Loucy (cell line): Measurements from ENCODE around the gene ADAMTS12.

Experiments used
- H2AFZ ChIP-seq: fragments of 200-600 bp; sonication (generic); 2 replicates; pipeline ENCODE4 v1.6.0; 2016; ENCODE audit warnings: antibody characterized with exemption, mild to moderate bottlenecking, low read length, moderate library complexity
- H3F3A ChIP-seq: fragments of 200-600 bp; 2 replicates; pipeline ENCODE4 v1.6.0; 2016; ENCODE audit warnings: antibody characterized with exemption, low read depth, mild to moderate bottlenecking
- H3K27me3 ChIP-seq: fragments of 200-600 bp; sonication (generic); 2 replicates; pipeline ENCODE4 v1.6.1; 2014; ENCODE audit warnings: low read length, mild to moderate bottlenecking; ENCODE audit not compliant: insufficient read depth, poor library complexity, severe bottlenecking
- H3K36me3 ChIP-seq: fragments of 200-600 bp; sonication (generic); 2 replicates; pipeline ENCODE4 v1.6.1; 2016; ENCODE audit warnings: low read length; ENCODE audit not compliant: insufficient read depth
- H3K4me1 ChIP-seq: fragments of 200-600 bp; sonication (generic); 2 replicates; pipeline ENCODE4 v1.5.1; 2014; ENCODE audit warnings: low read length, mild to moderate bottlenecking; ENCODE audit not compliant: insufficient read depth, poor library complexity, severe bottlenecking
- H3K4me2 ChIP-seq: fragments of 200-600 bp; sonication (generic); 2 replicates; pipeline ENCODE4 v1.6.0; 2014; ENCODE audit warnings: antibody characterized with exemption, low read length, low read depth, mild to moderate bottlenecking; ENCODE audit not compliant: poor library complexity, severe bottlenecking
- H3K4me3 ChIP-seq: fragments of 200-600 bp; sonication (generic); 2 replicates; pipeline ENCODE4 v1.5.1; 2014; ENCODE audit warnings: low read length, mild to moderate bottlenecking, mixed read lengths; ENCODE audit not compliant: poor library complexity, severe bottlenecking
- H3K79me2 ChIP-seq: fragments of 200-600 bp; sonication (generic); 2 replicates; pipeline ENCODE4 v1.6.1; 2014; ENCODE audit warnings: low read length; ENCODE audit not compliant: insufficient read depth
- H3K9ac ChIP-seq: fragments of 200-600 bp; sonication (generic); 2 replicates; pipeline ENCODE4 v1.6.0; 2014; ENCODE audit warnings: mild to moderate bottlenecking, low read depth, low read length, moderate library complexity; ENCODE audit not compliant: poor library complexity, severe bottlenecking
- H3K9me2 ChIP-seq: fragments of 200-600 bp; sonication (generic); replicated peaks from 2 replicates; pipeline ENCODE4 v1.6.1; 2016; ENCODE audit warnings: low read depth, low read length, mixed read lengths
- H3K9me3 ChIP-seq: fragments of 200-600 bp; sonication (generic); 2 replicates; pipeline ENCODE4 v1.6.1; 2014; ENCODE audit warnings: mild to moderate bottlenecking, antibody characterized with exemption, low read length, low read depth; ENCODE audit not compliant: insufficient read depth
- H4K20me1 ChIP-seq: fragments of 200-600 bp; sonication (generic); 2 replicates; pipeline ENCODE4 v1.6.0; 2014; ENCODE audit warnings: antibody characterized with exemption, low read length, mild to moderate bottlenecking; ENCODE audit not compliant: insufficient read depth, poor library complexity, severe bottlenecking
- EZH2phosphoT487 ChIP-seq: fragments of 200-600 bp; IDR thresholded peaks from 2 replicates; pipeline ENCODE4 v1.6.1; 2018; ENCODE audit warnings: antibody characterized with exemption, mild to moderate bottlenecking, moderate library complexity, borderline replicate concordance
- TF ChIP-seq, protein P1 (sequence below): fragments of 200-600 bp; sonication (generic); conservative IDR thresholded peaks from 2 replicates; pipeline ENCODE4 v1.5.1; 2014; ENCODE audit warnings: mild to moderate bottlenecking, antibody characterized with exemption, low read length

ADAMTS12 gene

GRCh38 chr5:33504570-33504969 is 387.2 kb downstream of the ADAMTS12 start:
- Histone ChIP-seq H3K27me3 (no peaks in the 10 kb centered on the region), H3F3A (no peaks in the 10 kb centered on the region), H2AFZ (no peak overlapping the region), H3K9me3 (no peaks in the 10 kb centered on the region), H3K4me3 (no peak overlapping the region), H3K79me2 (no peaks in the 10 kb centered on the region), H3K4me2 (no peak overlapping the region), H3K9me2 (no peaks in the 10 kb centered on the region), H3K9ac (no peak overlapping the region), H3K36me3 (no peaks in the 10 kb centered on the region), H3K4me1 (no peaks in the 10 kb centered on the region), H4K20me1 (no peaks in the 10 kb centered on the region)
- TF ChIP-seq, protein P1, sequence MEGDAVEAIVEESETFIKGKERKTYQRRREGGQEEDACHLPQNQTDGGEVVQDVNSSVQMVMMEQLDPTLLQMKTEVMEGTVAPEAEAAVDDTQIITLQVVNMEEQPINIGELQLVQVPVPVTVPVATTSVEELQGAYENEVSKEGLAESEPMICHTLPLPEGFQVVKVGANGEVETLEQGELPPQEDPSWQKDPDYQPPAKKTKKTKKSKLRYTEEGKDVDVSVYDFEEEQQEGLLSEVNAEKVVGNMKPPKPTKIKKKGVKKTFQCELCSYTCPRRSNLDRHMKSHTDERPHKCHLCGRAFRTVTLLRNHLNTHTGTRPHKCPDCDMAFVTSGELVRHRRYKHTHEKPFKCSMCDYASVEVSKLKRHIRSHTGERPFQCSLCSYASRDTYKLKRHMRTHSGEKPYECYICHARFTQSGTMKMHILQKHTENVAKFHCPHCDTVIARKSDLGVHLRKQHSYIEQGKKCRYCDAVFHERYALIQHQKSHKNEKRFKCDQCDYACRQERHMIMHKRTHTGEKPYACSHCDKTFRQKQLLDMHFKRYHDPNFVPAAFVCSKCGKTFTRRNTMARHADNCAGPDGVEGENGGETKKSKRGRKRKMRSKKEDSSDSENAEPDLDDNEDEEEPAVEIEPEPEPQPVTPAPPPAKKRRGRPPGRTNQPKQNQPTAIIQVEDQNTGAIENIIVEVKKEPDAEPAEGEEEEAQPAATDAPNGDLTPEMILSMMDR = no peak
- no peak for TF ChIP-seq EZH2phosphoT487

- no peaks in the 10 kb centered on the region for H3K27me3 ChIP-seq
- H3K79me2 ChIP-seq = no peaks in the 10 kb centered on the region
- H3K9me2 ChIP-seq = no peaks in the 10 kb centered on the region
- H3K4me1 ChIP-seq = no peaks in the 10 kb centered on the region
- TF ChIP-seq, protein P1 = no peak
- no peak for TF ChIP-seq EZH2phosphoT487
- no peaks in the 10 kb centered on the region for H3F3A ChIP-seq
- H2AFZ ChIP-seq = no peak overlapping the region
- no peak overlapping the region for H3K9ac ChIP-seq
- H4K20me1 ChIP-seq = no peaks in the 10 kb centered on the region
- no peak overlapping the region for H3K4me3 ChIP-seq
- H3K4me2 ChIP-seq = no peak overlapping the region
- no peaks in the 10 kb centered on the region for H3K36me3 ChIP-seq
- no peaks in the 10 kb centered on the region for H3K9me3 ChIP-seq
Observed at GRCh38 chr5:33501899-33502298, 389.9 kb downstream of the ADAMTS12 start.

GRCh38 chr5:33501260-33501659 is 390.5 kb downstream of the ADAMTS12 start:
- Histone ChIP-seq H3K4me3 (no peak overlapping the region), H2AFZ (no peak overlapping the region), H3K9me3 (no peaks in the 10 kb centered on the region), H3K27me3 (no peaks in the 10 kb centered on the region), H3K9ac (no peak overlapping the region), H3K36me3 (no peaks in the 10 kb centered on the region), H3F3A (no peaks in the 10 kb centered on the region), H4K20me1 (no peaks in the 10 kb centered on the region), H3K4me2 (no peak overlapping the region), H3K79me2 (no peaks in the 10 kb centered on the region), H3K4me1 (no peaks in the 10 kb centered on the region), H3K9me2 (no peaks in the 10 kb centered on the region)
- TF ChIP-seq, protein P1 = no peak
- TF ChIP-seq EZH2phosphoT487 = no peak
